ENCODE data around the gene EIF3B. TPM values are rescaled to one million over a fixed set of nuclear protein-coding genes. Genes with fewer than 3 reads are reported as not detected.
"Not testable (repeated sequence)": the region's sequence is repeated elsewhere in the genome, so short reads cannot be mapped to it uniquely, and the experiment has no call there.

Gene EIF3B
- total RNA-seq, 1 donor from 2014 or later = 84.9 TPM

- Histone ChIP-seq H3K36me3 (no peaks in the 10 kb centered on the region), H3K27ac (no peak overlapping the region), H3K4me1 (peaks cover 5 to 12% of the 10 kb centered on the region in 2 donors), H3K27me3 (no peaks in the 10 kb centered on the region), H3K9me3 (no peaks in the 10 kb centered on the region), H3K4me3 (no peak overlapping the region)
- intact Hi-C loops (cut with DNase I) = no loop called here
- TF ChIP-seq CTCF (IDR thresholded peaks at IDR 0.05) = no peak
- DNase-seq (ENCODE audit: low spot score in 2 of 2) = no peak
Observed at GRCh38 chr7:2411815-2412586, 57.4 kb downstream of the EIF3B start.

- H3K9me3 ChIP-seq = no peaks in the 10 kb centered on the region
- H3K4me1 ChIP-seq = peaks cover 5 to 12% of the 10 kb centered on the region in 2 donors
- intact Hi-C loops (cut with DNase I) = no loop called here
- H3K36me3 ChIP-seq = no peaks in the 10 kb centered on the region
- peak overlapping the region in 1 of 2 donors; percentile 41 for H3K27ac ChIP-seq
- H3K4me3 ChIP-seq = no peak overlapping the region
- no peak for DNase-seq (ENCODE audit: low spot score in 2 of 2)
- no peak for TF ChIP-seq CTCF (IDR thresholded peaks at IDR 0.05)
- no peaks in the 10 kb centered on the region for H3K27me3 ChIP-seq
Observed at GRCh38 chr7:2412587-2413201, 58.1 kb downstream of the EIF3B start.

- intact Hi-C loops (cut with DNase I) = no loop called here
- H3K36me3 ChIP-seq = peaks cover 0 to 4% of the 10 kb centered on the region in 2 donors
- no peak for TF ChIP-seq CTCF (IDR thresholded peaks at IDR 0.05)
- no peak overlapping the region for H3K4me3 ChIP-seq
- DNase-seq (ENCODE audit: low spot score in 2 of 2) = no peak
- H3K4me1 ChIP-seq = peaks cover 5 to 12% of the 10 kb centered on the region in 2 donors
- no peak overlapping the region for H3K27ac ChIP-seq
- no peaks in the 10 kb centered on the region for H3K9me3 ChIP-seq
- H3K27me3 ChIP-seq = no peaks in the 10 kb centered on the region
Observed at GRCh38 chr7:2416063-2416462, 61.4 kb downstream of the EIF3B start.

GRCh38 chr7:2416650-2417049, 62.0 kb downstream of the EIF3B start:
- no peak for TF ChIP-seq CTCF (IDR thresholded peaks at IDR 0.05)
- Histone ChIP-seq H3K36me3 (peaks cover 0 to 4% of the 10 kb centered on the region in 2 donors), H3K4me1 (peaks cover 5 to 10% of the 10 kb centered on the region in 2 donors), H3K4me3 (no peak overlapping the region), H3K27me3 (no peaks in the 10 kb centered on the region), H3K9me3 (no peaks in the 10 kb centered on the region), H3K27ac (no peak overlapping the region)
- DNase-seq (ENCODE audit: low spot score in 2 of 2) = no peak
- intact Hi-C loops (cut with DNase I) = no loop called here

GRCh38 chr7:2417178-2417577, 62.6 kb downstream of the EIF3B start:
- intact Hi-C loops (cut with DNase I); H3K36me3 ChIP-seq; DNase-seq (ENCODE audit: low spot score in 2 of 2); H3K27me3 ChIP-seq; H3K4me1 ChIP-seq; H3K4me3 ChIP-seq; H3K9me3 ChIP-seq; H3K27ac ChIP-seq: not testable (repeated sequence)

GRCh38 chr7:2417981-2418481, 63.4 kb downstream of the EIF3B start:
- TF ChIP-seq CTCF (IDR thresholded peaks at IDR 0.05) = no peak
- no peak overlapping the region for H3K27ac ChIP-seq
- H3K36me3 ChIP-seq = peaks cover 0 to 4% of the 10 kb centered on the region in 2 donors
- no peaks in the 10 kb centered on the region for H3K27me3 ChIP-seq
- no peaks in the 10 kb centered on the region for H3K9me3 ChIP-seq
- peaks cover 4% of the 10 kb centered on the region in 2 donors for H3K4me1 ChIP-seq
- intact Hi-C loops (cut with DNase I) = no loop called here
- no peak overlapping the region for H3K4me3 ChIP-seq
- DNase-seq (ENCODE audit: low spot score in 2 of 2) = no peak

Data from ascending aorta (tissue), 2 donors.